Endothelial cell of umbilical vein (primary cell): ENCODE data around the gene ZNF441. TPM values are rescaled to one million over a fixed set of nuclear protein-coding genes. Genes with fewer than 3 reads are reported as not detected.

Experiments used
- BruUV-seq: library from RNA; stranded (reverse); fragments of 400-500 nt; replicated peaks from 2 replicates; lab custom pipeline; 2021; lab: Mats Ljungman, UMichigan
- CTCF ChIA-PET: fragments of 300-600, 350-600 bp; sonication (Branson Sonifier 250); formaldehyde crosslinking; loops from one replicate; lab custom pipeline; 2021; ENCODE audit warnings: antibody characterized with exemption, inconsistent platforms; lab: Charles Lee
- POLR2A ChIA-PET: fragments of 300-600, 350-600 bp; sonication (Branson Sonifier 250); formaldehyde crosslinking; loops from one replicate; lab custom pipeline; 2021; ENCODE audit warnings: antibody characterized with exemption, inconsistent platforms; lab: Charles Lee
- DNase-seq: peaks from one replicate; pipeline ENCODE4 v3.0.0-alpha.2; 2011; ENCODE audit warnings: low read depth, low spot score
- FAIRE-seq: peaks from 2 replicates; lab custom pipeline; 2011; peaks lifted over from hg19 to GRCh38; lab: Jason Lieb, UNC
- H2AFZ ChIP-seq: 2 replicates; pipeline ENCODE4 v1.6.0; 2012; ENCODE audit warnings: low read depth, low read length, control low read depth, inconsistent platforms
- H3K27ac ChIP-seq: 2 replicates; pipeline ENCODE4 v1.5.1; 2011; ENCODE audit warnings: low read depth, mild to moderate bottlenecking, control low read depth, low read length, moderate library complexity; ENCODE audit not compliant: insufficient read depth
- H3K27me3 ChIP-seq, 2 experiments: 2 replicates each; pipeline versions ENCODE4 v1.6.0 to v1.6.1; 2011; ENCODE audit warnings: low read length in 2 of 2, mixed read lengths in 1 of 2; ENCODE audit not compliant: control insufficient read depth in 2 of 2, insufficient read depth in 2 of 2
- H3K36me3 ChIP-seq, 2 experiments: 2 replicates in 1 of 2; 3 replicates in 1 of 2; pipeline ENCODE4 v1.5.1; 2011; ENCODE audit warnings: low read length in 2 of 2, mild to moderate bottlenecking in 1 of 2, moderate library complexity in 1 of 2; ENCODE audit not compliant: control insufficient read depth in 2 of 2, insufficient read depth in 2 of 2; ENCODE audit errors: extremely low read depth in 1 of 2
- H3K4me1 ChIP-seq: 3 replicates; pipeline ENCODE4 v1.5.1; 2011; ENCODE audit warnings: mild to moderate bottlenecking, low read length; ENCODE audit not compliant: control insufficient read depth, insufficient read depth; ENCODE audit errors: extremely low read depth
- H3K4me2 ChIP-seq: 2 replicates; pipeline ENCODE4 v1.6.1; 2011; ENCODE audit warnings: low read length, control low read depth, mixed read lengths; ENCODE audit not compliant: insufficient read depth
- H3K4me3 ChIP-seq, 3 experiments: fragments of 200-600 bp in 1 of 3; sonication (generic), shearing (Covaris generic) in 1 of 3; replicated peaks in 1 of 3; 2 replicates each; pipeline ENCODE4 v1.5.1; 2011 to 2016; ENCODE audit warnings: control low read depth in 3 of 3, low read length in 3 of 3, mild to moderate bottlenecking in 2 of 3, inconsistent platforms in 1 of 3, low read depth in 1 of 3, moderate library complexity in 1 of 3; ENCODE audit not compliant: insufficient read depth in 1 of 3
- H3K79me2 ChIP-seq: 2 replicates; pipeline ENCODE4 v1.6.0; 2012; ENCODE audit warnings: low read length, inconsistent platforms; ENCODE audit not compliant: control insufficient read depth, insufficient read depth
- H3K9ac ChIP-seq: replicated peaks from 2 replicates; pipeline ENCODE3; 2011; ENCODE audit warnings: low read length, control low read depth; ENCODE audit not compliant: insufficient read depth; ENCODE audit errors: extremely low read depth
- H3K9me1 ChIP-seq: replicated peaks from 3 replicates; pipeline ENCODE4 v1.6.0; 2011; ENCODE audit warnings: mild to moderate bottlenecking, low read length; ENCODE audit not compliant: control insufficient read depth, insufficient read depth; ENCODE audit errors: extremely low read depth
- H3K9me3 ChIP-seq: replicated peaks from 2 replicates; pipeline ENCODE4 v1.5.1; 2012; ENCODE audit warnings: low read length, inconsistent platforms; ENCODE audit not compliant: control insufficient read depth, insufficient read depth
- H4K20me1 ChIP-seq: replicated peaks from 2 replicates; pipeline ENCODE3; 2011; ENCODE audit warnings: mild to moderate bottlenecking, low read length; ENCODE audit not compliant: control insufficient read depth, insufficient read depth; ENCODE audit errors: extremely low read depth
- CTCF ChIP-seq, 2 donors: IDR thresholded peaks; 1 replicate in 1 of 2; 2 replicates in 1 of 2; pipeline ENCODE4 v1.5.1; 2011; ENCODE audit warnings: low read length in 2 of 2, mild to moderate bottlenecking in 2 of 2, moderate library complexity in 2 of 2, control low read depth in 1 of 2, inconsistent platforms in 1 of 2, low read depth in 1 of 2; ENCODE audit not compliant: insufficient read depth in 1 of 2; ENCODE audit errors: extremely low read depth in 1 of 2
- EZH2 ChIP-seq: IDR thresholded peaks from 2 replicates; pipeline ENCODE4 v1.6.1; 2012; ENCODE audit warnings: borderline replicate concordance, low read depth, mild to moderate bottlenecking, moderate library complexity, low read length, inconsistent platforms; ENCODE audit not compliant: severe bottlenecking
- FOS ChIP-seq: IDR thresholded peaks from 2 replicates; pipeline ENCODE4 v1.6.1; 2011; ENCODE audit warnings: mild to moderate bottlenecking, low read length, moderate library complexity, borderline replicate concordance; ENCODE audit not compliant: insufficient read depth
- GATA2 ChIP-seq: IDR thresholded peaks from 2 replicates; pipeline ENCODE4 v1.7.0; 2011; ENCODE audit warnings: low read depth, mild to moderate bottlenecking, moderate library complexity, mixed read lengths, low read length; ENCODE audit not compliant: insufficient read length, insufficient read depth
- JUN ChIP-seq: IDR thresholded peaks from 2 replicates; pipeline ENCODE4 v1.6.1; 2011; ENCODE audit warnings: borderline replicate concordance, low read depth; ENCODE audit not compliant: insufficient read length, insufficient read depth
- MAX ChIP-seq: IDR thresholded peaks from 2 replicates; pipeline ENCODE4 v1.6.1; 2011; ENCODE audit not compliant: insufficient read depth, insufficient read length
- MYC ChIP-seq: IDR thresholded peaks from one replicate; pipeline ENCODE4 v1.6.1; 2011; ENCODE audit warnings: mild to moderate bottlenecking, low read depth, low read length
- POLR2A ChIP-seq: IDR thresholded peaks from 2 replicates; pipeline ENCODE4 v1.6.1; 2012; ENCODE audit warnings: low read depth, mild to moderate bottlenecking, control low read depth, low read length
- POLR2AphosphoS5 ChIP-seq: IDR thresholded peaks from 2 replicates; pipeline ENCODE4 v1.6.1; 2012; ENCODE audit warnings: low read depth, mild to moderate bottlenecking, control low read depth, low read length, moderate library complexity; ENCODE audit not compliant: insufficient read depth
- dilution Hi-C: fragments of 300-500 bp; cut with MboI; formaldehyde crosslinking; loops from one replicate; pipeline ENCODE4 v1.15.0; 2019; ENCODE audit warnings: low sequenced_read_pairs; ENCODE audit not compliant: extremely low pct_ligation_motif_present
- intact Hi-C: fragments of 100-400 bp; cut with micrococcal nuclease; formaldehyde crosslinking; loops from one replicate; pipeline ENCODE4 v1.10.0; 2022
- polyA plus RNA-seq, 4 experiments: library from polyadenylated mRNA; depleted of rRNA in 3 of 4; stranded (reverse) in 3 of 4; unstranded in 1 of 4; fragments of >200 nt; gene quantifications; 2 replicates each; pipeline versions ENCODE4 v1.2.1 to v1.2.3, GENCODE V29; 2011 to 2012; ENCODE audit warnings: missing spikeins in 1 of 4
- total RNA-seq: library from RNA; stranded (reverse); gene quantifications from 2 replicates; pipeline ENCODE4 v1.2.3, GENCODE V29; 2021

ZNF441 gene
- total and polyA plus RNA-seq, 2 donors (not counting 3 experiments of a cell fraction or from before 2014, with no cell fraction given) = 1.9 to 4.5 TPM

GRCh38 chr19:11814700-11815035 lies 47.9 kb downstream of the ZNF441 start:
- Histone ChIP-seq H3K36me3 (no peaks in the 10 kb centered on the region), H2AFZ (peak overlapping the region; percentile 93), H3K27ac (no peak overlapping the region), H3K9ac (peak overlapping the region; percentile 73), H3K4me3 (peak overlapping the region; percentile 61 to 70 (median 69)), H3K9me3 (no peaks in the 10 kb centered on the region), H3K9me1 (no peaks in the 10 kb centered on the region), H3K4me1 (peaks cover 6% of the 10 kb centered on the region), H3K79me2 (no peaks in the 10 kb centered on the region), H3K27me3 (no peaks in the 10 kb centered on the region), H4K20me1 (no peaks in the 10 kb centered on the region), H3K4me2 (peak overlapping the region; percentile 83)
- peak; percentile 19 for DNase-seq
- no TSS peak for BruUV-seq
- CTCF ChIA-PET = interaction anchor here (1.5 kb wide), 3 partner anchors 17 to 142 kb away, joined by 4 to 10 read pairs (median 4); no protein-coding TSS in a partner anchor
- no peak for FAIRE-seq
- dilution Hi-C loops (no loop called here), intact Hi-C loops (loop anchor here (2.0 to 5.0 kb wide), 3 partner anchors 76 to 328 kb away; partner anchors contain the start of genes ZNF20 and ZNF823)
- TF ChIP-seq EZH2 (no peak), POLR2A (no peak), MYC (no peak), JUN (no peak), POLR2AphosphoS5 (no peak)
- POLR2A ChIA-PET = no interaction called here

GRCh38 chr19:11821474-11822109 lies 54.8 kb downstream of the ZNF441 start:
- H3K4me3 ChIP-seq = no peak overlapping the region
- H3K9me3 ChIP-seq = no peaks in the 10 kb centered on the region
- H3K27me3 ChIP-seq = no peaks in the 10 kb centered on the region
- dilution Hi-C loops = no loop called here
- no peaks in the 10 kb centered on the region for H3K79me2 ChIP-seq
- BruUV-seq = no TSS peak
- no peak overlapping the region for H3K9ac ChIP-seq
- DNase-seq = no peak
- ChIA-PET POLR2A (no interaction called here), CTCF (no interaction called here)
- no peaks in the 10 kb centered on the region for H3K4me1 ChIP-seq
- H3K27ac ChIP-seq = no peak overlapping the region
- H2AFZ ChIP-seq = no peak overlapping the region
- H3K36me3 ChIP-seq = no peaks in the 10 kb centered on the region
- no peaks in the 10 kb centered on the region for H4K20me1 ChIP-seq
- no peak for TF ChIP-seq MAX
- no peak for TF ChIP-seq POLR2A
- TF ChIP-seq EZH2 = no peak
- no peak for TF ChIP-seq POLR2AphosphoS5
- no peak for TF ChIP-seq JUN
- TF ChIP-seq MYC = no peak
- no peak for TF ChIP-seq CTCF (IDR thresholded peaks at IDR 0.05; ENCODE audit: extremely low read depth in 1 of 2, insufficient read depth in 1 of 2, low read depth in 1 of 2, low read length in 2 of 2)
- no peak for TF ChIP-seq GATA2
- no peak for TF ChIP-seq FOS
- intact Hi-C loops = no loop called here
- no peak overlapping the region for H3K4me2 ChIP-seq
- H3K9me1 ChIP-seq = no peaks in the 10 kb centered on the region
- FAIRE-seq = no peak
